Progenitor cell of endocrine pancreas (in vitro differentiated cells): ENCODE data around the gene KLHL10. TPM values are rescaled to one million over a fixed set of nuclear protein-coding genes. Genes with fewer than 3 reads are reported as not detected.
A peak's percentile ranks its signal among the peaks of the same experiment; 100 is the strongest.

Source experiments
- DNase-seq: peaks from one replicate; pipeline ENCODE4 v3.0.0; 2021; ENCODE audit warnings: low spot score; ENCODE audit not compliant: unreplicated experiment
- H3K27ac Mint-ChIP-seq: 2 replicates; pipeline ENCODE4 v1.8.0; 2021; ENCODE audit warnings: mild to moderate bottlenecking, moderate library complexity, mixed read lengths
- H3K27me3 Mint-ChIP-seq: 2 replicates; pipeline ENCODE4 v1.8.0; 2021; ENCODE audit warnings: mixed read lengths
- H3K36me3 Mint-ChIP-seq: 2 replicates; pipeline ENCODE4 v1.8.0; 2022; ENCODE audit warnings: mixed read lengths; ENCODE audit not compliant: insufficient read depth
- H3K4me1 Mint-ChIP-seq: 2 replicates; pipeline ENCODE4 v1.8.0; 2021; ENCODE audit warnings: low read depth, mixed read lengths
- H3K4me3 Mint-ChIP-seq: 2 replicates; pipeline ENCODE4 v1.8.0; 2021; ENCODE audit warnings: low read depth, mild to moderate bottlenecking, moderate library complexity, mixed read lengths
- H3K9me3 Mint-ChIP-seq: 2 replicates; pipeline ENCODE4 v1.8.0; 2021; ENCODE audit warnings: low read depth, mixed read lengths
- total RNA-seq: library from RNA; stranded (reverse); gene quantifications from 2 replicates; pipeline ENCODE4 v1.2.1, GENCODE V29; 2021
- TF ChIP-seq, protein P1 (sequence below): fragments of 200-600 bp; sonication (generic); IDR thresholded peaks from one replicate; pipeline ENCODE4 v1.5.0; 2021; ENCODE audit warnings: antibody characterized with exemption, mild to moderate bottlenecking; ENCODE audit not compliant: unreplicated experiment

KLHL10 gene
- total RNA-seq, 1 donor from 2014 or later = not detected

DNA sequence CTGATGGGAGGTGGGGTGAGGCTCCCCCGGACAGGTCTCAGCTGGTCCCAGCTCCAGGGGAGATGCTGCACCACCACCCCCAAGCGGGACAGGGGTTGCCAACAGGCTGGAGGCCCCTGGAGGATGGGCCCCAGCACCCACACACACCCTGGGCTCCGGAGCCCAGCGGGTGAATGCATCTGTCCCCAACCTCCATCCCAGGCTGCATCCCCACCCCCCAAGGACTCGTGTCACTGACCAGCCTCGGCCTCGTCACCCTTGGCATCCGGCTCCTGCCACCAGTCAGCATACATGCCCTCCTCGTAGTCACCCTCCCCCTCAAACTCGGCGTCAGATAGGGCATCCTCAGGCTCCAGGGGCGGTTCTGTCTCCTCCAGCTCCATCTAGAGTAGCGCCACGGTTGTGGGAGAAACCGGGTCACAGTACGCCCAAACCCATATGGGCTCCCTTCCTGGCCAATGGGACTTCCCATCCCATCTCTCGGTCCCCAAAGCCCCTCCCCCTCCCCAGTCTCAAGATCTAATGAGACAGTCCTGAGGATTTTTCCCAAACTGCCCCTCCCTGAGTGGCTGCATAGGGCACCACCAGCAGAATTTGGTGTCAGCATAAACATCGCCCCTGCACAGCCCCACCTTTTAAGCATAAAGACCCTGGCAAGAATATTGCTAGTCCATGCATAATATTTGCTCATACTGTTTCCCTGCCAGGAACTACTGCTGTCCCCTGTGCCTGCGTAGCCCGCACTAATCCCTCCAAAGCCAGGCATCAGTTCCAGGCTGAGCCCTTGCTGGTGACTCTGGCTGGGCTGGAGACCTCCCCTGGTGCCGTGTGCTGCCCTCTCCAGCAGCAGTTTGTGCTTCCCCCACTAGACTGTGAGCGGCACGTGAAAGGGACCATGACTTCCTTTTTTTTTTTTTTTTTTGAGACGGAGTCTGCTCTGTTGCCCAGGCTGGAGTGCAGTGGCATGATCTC, 34.3 kb upstream of the KLHL10 start:
- Mint-ChIP-seq H3K36me3 (peaks cover 3% of the 10 kb centered on the region), H3K4me1 (peaks cover 10% of the 10 kb centered on the region), H3K9me3 (no peaks in the 10 kb centered on the region), H3K4me3 (no peak overlapping the region), H3K27ac (no peak overlapping the region), H3K27me3 (no peaks in the 10 kb centered on the region)
- TF ChIP-seq, protein P1, sequence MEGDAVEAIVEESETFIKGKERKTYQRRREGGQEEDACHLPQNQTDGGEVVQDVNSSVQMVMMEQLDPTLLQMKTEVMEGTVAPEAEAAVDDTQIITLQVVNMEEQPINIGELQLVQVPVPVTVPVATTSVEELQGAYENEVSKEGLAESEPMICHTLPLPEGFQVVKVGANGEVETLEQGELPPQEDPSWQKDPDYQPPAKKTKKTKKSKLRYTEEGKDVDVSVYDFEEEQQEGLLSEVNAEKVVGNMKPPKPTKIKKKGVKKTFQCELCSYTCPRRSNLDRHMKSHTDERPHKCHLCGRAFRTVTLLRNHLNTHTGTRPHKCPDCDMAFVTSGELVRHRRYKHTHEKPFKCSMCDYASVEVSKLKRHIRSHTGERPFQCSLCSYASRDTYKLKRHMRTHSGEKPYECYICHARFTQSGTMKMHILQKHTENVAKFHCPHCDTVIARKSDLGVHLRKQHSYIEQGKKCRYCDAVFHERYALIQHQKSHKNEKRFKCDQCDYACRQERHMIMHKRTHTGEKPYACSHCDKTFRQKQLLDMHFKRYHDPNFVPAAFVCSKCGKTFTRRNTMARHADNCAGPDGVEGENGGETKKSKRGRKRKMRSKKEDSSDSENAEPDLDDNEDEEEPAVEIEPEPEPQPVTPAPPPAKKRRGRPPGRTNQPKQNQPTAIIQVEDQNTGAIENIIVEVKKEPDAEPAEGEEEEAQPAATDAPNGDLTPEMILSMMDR = no peak
- no peak for DNase-seq

DNA sequence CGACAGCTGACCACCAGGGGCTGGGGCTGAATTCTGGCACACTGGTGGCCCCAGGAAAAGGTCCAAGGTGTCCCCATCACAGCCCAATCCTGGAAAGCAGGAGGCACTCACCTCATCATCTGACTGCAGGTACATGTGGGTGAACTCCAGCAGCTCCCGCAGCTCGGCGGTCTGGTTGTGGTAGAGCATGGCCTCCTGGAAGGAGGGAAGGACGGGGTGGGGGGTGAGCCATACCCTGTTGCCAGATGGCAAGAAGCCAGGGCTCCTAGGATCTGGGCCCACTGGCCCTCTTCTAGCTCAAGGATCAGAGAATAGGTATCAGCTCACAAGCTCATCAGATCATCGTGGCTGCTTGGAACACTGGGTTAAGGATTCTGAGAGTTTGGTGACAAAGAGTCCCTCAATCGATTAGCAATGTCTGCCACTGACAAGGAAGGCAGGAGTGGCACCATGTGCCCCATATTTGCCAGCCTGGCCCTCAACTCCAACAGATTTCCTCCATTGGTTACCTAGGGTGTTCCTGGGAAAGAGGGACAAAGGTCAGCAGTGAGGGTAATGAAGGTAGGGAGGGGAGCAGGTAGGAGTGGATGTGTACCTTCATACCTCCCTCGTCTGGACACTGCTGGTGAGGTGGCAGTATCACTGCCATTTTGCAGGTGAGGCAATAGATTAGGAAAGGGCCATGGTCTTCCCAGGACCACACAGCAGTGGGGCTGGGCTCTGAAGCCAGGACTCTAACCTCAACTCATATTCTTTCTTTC, 30.8 kb upstream of the KLHL10 start:
- no peak overlapping the region for H3K4me3 Mint-ChIP-seq
- no peak overlapping the region for H3K27ac Mint-ChIP-seq
- H3K36me3 Mint-ChIP-seq = peaks cover 5% of the 10 kb centered on the region
- no peak for DNase-seq
- H3K27me3 Mint-ChIP-seq = no peaks in the 10 kb centered on the region
- TF ChIP-seq, protein P1 = no peak
- H3K4me1 Mint-ChIP-seq = peaks cover 10% of the 10 kb centered on the region
- H3K9me3 Mint-ChIP-seq = no peaks in the 10 kb centered on the region

DNA sequence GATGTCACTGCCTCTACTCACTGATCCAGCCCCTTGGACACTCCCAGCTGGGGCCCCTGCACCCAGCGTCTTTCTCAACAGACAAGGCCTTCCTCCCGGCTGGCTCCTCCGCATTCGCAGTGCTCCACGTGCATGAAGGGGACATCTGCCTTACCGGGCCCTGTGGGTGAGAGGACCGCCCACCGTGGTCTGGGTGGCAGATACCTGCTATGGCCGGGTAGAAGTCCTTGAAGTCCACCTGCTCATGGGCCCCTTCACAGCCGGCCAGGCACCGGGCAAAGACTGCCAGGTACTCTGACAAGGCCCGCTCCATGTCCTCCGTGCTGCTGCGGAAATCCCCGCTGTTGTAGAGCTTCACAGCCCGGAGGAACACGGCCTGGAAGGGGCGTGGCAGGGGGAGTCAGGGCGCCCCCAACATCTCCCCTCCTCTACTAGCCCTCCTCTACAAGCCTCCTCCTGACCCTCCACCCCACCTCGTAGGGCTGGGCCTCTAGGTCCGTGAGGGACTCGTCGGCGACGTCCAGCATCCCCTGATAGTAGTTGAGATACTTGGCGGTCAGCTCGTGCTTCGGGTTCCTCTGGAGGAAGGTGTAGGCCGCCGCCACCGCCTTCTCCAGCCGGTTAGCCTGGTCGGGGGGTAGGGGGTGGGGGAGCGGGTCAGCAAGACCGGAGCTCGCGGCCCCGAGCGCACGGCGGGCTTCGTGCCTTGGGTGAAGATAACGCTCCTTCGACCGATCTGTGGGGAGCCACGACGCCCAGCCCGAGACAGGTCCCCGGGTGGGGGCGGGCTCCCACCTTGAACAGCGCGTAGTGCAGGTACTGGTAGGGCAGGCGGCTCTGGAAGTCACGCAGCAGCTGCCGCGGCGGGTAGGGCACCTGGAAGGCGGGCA, 26.7 kb upstream of the KLHL10 start:
- H3K4me1 Mint-ChIP-seq = peaks cover 19% of the 10 kb centered on the region
- no peaks in the 10 kb centered on the region for H3K27me3 Mint-ChIP-seq

DNA sequence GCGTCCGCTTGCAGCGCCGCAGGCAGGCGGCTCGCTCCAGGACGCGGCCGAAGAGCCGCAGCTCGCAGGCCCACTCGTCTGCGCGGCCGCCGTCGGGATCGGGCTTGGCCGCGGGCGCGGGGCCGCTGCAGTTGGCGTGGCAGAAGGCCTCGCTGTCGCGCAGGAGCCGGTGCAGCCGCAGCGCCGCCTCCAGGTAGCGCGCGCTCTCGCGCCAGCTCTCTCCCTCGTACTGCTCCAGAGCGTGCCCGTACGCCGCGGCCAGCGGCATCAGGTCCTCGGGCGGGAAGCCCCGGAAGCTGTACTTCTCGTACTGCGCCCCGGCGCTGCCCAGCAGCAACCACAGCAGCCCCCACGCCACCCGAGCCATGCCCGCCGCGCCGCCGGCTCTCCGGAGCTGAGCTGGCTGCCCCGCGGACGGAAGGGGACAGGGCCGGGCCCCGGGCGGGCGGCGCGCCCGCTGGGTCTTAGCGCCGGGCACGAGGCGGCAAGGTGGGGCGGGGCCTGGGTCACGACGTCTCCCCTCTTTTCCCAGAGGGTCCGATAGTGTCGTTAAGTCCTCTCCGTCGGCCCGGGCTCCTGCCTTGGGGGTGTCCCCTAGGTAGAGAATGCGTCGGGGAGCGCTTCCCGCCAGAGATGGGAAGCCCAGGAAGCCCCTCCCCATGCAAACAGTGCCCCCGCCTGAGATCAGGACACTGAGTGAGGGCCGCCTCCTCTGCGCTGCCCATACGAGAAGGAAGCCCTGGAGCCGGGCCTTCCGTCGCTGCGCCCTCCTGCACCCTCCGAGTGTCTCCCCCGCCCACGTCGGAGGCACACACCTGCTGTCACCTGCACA, 25.9 kb upstream of the KLHL10 start, which contains the start of gene P3H4:
Gene P3H4 (minus strand): TSS at position 401 of the 832 bp plus-strand sequence. CDS start 34 bp downstream, at position 367.
- peak within 1 kb of the TSS; percentile 95 for H3K27ac Mint-ChIP-seq
- H3K27me3 Mint-ChIP-seq = no peaks in the 10 kb centered on the region
- peak within 1 kb of the TSS; percentile 91 for H3K4me3 Mint-ChIP-seq
- H3K4me1 Mint-ChIP-seq = peaks cover 19% of the 10 kb centered on the region
- H3K9me3 Mint-ChIP-seq = no peaks in the 10 kb centered on the region
- H3K36me3 Mint-ChIP-seq = peaks cover 3% of the 10 kb centered on the region
- DNase-seq = peak; percentile 73
- TF ChIP-seq, protein P1 = peak; percentile 78

More for the DNA sequence above, 26.7 kb upstream of the KLHL10 start:
- TF ChIP-seq, protein P1 = no peak
- H3K36me3 Mint-ChIP-seq = peaks cover 3% of the 10 kb centered on the region
- no peaks in the 10 kb centered on the region for H3K9me3 Mint-ChIP-seq
- DNase-seq = no peak
- peak overlapping the region; percentile 72 for H3K4me3 Mint-ChIP-seq
- no peak overlapping the region for H3K27ac Mint-ChIP-seq
